Measurements from ENCODE around the gene PGGT1B.
A peak's percentile ranks its signal among the peaks of the same experiment; 100 is the strongest.

PGGT1B gene

DNA sequence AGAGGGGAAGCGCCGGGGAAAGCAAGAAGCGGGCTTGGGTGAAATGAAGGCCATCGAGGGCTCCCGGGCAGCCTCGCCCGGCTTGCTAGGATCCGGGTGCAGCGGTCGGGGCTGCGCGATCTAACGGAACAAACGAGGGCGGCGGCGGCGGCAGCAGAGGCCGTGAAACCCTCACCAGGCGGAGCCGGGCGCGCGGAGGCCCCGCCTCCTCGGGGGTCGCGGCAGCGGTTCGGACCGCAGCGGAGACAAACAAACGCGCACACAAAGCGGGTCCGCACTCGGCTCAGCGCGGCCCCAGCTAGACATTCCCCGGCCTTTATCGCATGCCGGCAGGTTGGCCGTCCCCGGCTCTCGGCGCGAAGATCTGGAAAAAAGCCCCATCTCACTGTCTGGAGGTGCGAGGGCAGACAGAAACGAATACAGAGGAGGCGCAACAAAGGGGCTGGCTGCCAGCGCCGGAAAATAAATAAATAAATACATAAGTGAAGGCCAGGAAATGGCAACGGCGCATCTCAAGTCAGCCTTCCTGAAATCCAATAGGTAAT, 82.4 kb downstream of the PGGT1B start:
- H3K27me3 ChIP-seq (ENCODE audit: insufficient read depth, low read length), result peaks cover 36% of the 10 kb centered on the region
- H3K9ac ChIP-seq (ENCODE audit: low read length), result no peak overlapping the region
- H2BK5ac ChIP-seq (ENCODE audit: low read depth, low read length, poor library complexity), result no peak overlapping the region
- H4K8ac ChIP-seq (ENCODE audit: low read depth, low read length), result no peak overlapping the region
- peak in 1 of 2 donors; percentile 33 for DNase-seq
- no peaks in the 10 kb centered on the region for H3K79me1 ChIP-seq (ENCODE audit: low read length)
- no peak overlapping the region for H3K27ac ChIP-seq (ENCODE audit: low read depth, low read length)
- no peak overlapping the region for H3K18ac ChIP-seq (ENCODE audit: low read length)
- peak overlapping the region; percentile 27 for H3K4me3 ChIP-seq (ENCODE audit: low read depth, low read length)
- peak overlapping the region; percentile 68 for H3K4me2 ChIP-seq (ENCODE audit: low read length)
- no peak overlapping the region for H3K4ac ChIP-seq (ENCODE audit: low read depth, low read length)
- no peak overlapping the region for H3K14ac ChIP-seq (ENCODE audit: low read length)
- peak overlapping the region; percentile 43 for H2AFZ ChIP-seq (ENCODE audit: insufficient read depth, low read length, poor library complexity)
- H3K9me3 ChIP-seq (ENCODE audit: insufficient read depth, low read depth, low read length), result peaks cover 6% of the 10 kb centered on the region
- no peaks in the 10 kb centered on the region for H3K79me2 ChIP-seq (ENCODE audit: control insufficient read depth, insufficient read depth, low read length, poor library complexity)
- H2AK5ac ChIP-seq (ENCODE audit: low read length), result no peak overlapping the region
- no peaks in the 10 kb centered on the region for H3K36me3 ChIP-seq (ENCODE audit: control insufficient read depth in 1 of 2, insufficient read depth in 2 of 2, low read length in 2 of 2)
- H3K23ac ChIP-seq (ENCODE audit: low read length), result no peak overlapping the region
- H2BK120ac ChIP-seq (ENCODE audit: insufficient read depth, low read length, poor library complexity), result no peak overlapping the region
- no peak overlapping the region for H4K12ac ChIP-seq (ENCODE audit: low read depth, low read length)
- no CpG with 5 or more reads among the region's 54 CpGs for WGBS (ENCODE audit: extremely low coverage, insufficient coverage, insufficient read length)
- no peak overlapping the region for H2BK12ac ChIP-seq (ENCODE audit: low read length)
- H4K91ac ChIP-seq (ENCODE audit: low read depth, low read length), result no peak overlapping the region
- H3K4me1 ChIP-seq (ENCODE audit: control insufficient read depth in 1 of 2, insufficient read depth in 2 of 2, low read length in 2 of 2), result peaks cover 4 to 11% of the 10 kb centered on the region in 2 experiments

GRCh38 chr5:115179394-115180164, 83.1 kb downstream of the PGGT1B start:
- no peak overlapping the region for H2BK12ac ChIP-seq (ENCODE audit: low read length)
- H3K4me1 ChIP-seq (ENCODE audit: control insufficient read depth in 1 of 2, insufficient read depth in 2 of 2, low read length in 2 of 2), result peaks cover 4 to 11% of the 10 kb centered on the region in 2 experiments
- no peak overlapping the region for H3K9ac ChIP-seq (ENCODE audit: low read length)
- H3K79me1 ChIP-seq (ENCODE audit: low read length), result no peaks in the 10 kb centered on the region
- no peak overlapping the region for H3K4ac ChIP-seq (ENCODE audit: low read depth, low read length)
- no peak overlapping the region for H4K12ac ChIP-seq (ENCODE audit: low read depth, low read length)
- H2BK120ac ChIP-seq (ENCODE audit: insufficient read depth, low read length, poor library complexity), result no peak overlapping the region
- H3K27me3 ChIP-seq (ENCODE audit: insufficient read depth, low read length), result peaks cover 36% of the 10 kb centered on the region
- no CpG with 5 or more reads among the region's 56 CpGs for WGBS (ENCODE audit: extremely low coverage, insufficient coverage, insufficient read length)
- H3K9me3 ChIP-seq (ENCODE audit: insufficient read depth, low read depth, low read length), result peaks cover 6% of the 10 kb centered on the region
- peak overlapping the region; percentile 68 for H3K4me2 ChIP-seq (ENCODE audit: low read length)
- H3K18ac ChIP-seq (ENCODE audit: low read length), result no peak overlapping the region
- H4K8ac ChIP-seq (ENCODE audit: low read depth, low read length), result no peak overlapping the region
- H2AFZ ChIP-seq (ENCODE audit: insufficient read depth, low read length, poor library complexity), result peak overlapping the region; percentile 43
- peak overlapping the region; percentile 27 for H3K4me3 ChIP-seq (ENCODE audit: low read depth, low read length)
- no peaks in the 10 kb centered on the region for H3K79me2 ChIP-seq (ENCODE audit: control insufficient read depth, insufficient read depth, low read length, poor library complexity)
- H4K91ac ChIP-seq (ENCODE audit: low read depth, low read length), result no peak overlapping the region
- H3K23ac ChIP-seq (ENCODE audit: low read length), result no peak overlapping the region
- peak; percentile 21 to 55 for DNase-seq
- no peak overlapping the region for H3K27ac ChIP-seq (ENCODE audit: low read depth, low read length)
- no peaks in the 10 kb centered on the region for H3K36me3 ChIP-seq (ENCODE audit: control insufficient read depth in 1 of 2, insufficient read depth in 2 of 2, low read length in 2 of 2)
- H3K14ac ChIP-seq (ENCODE audit: low read length), result no peak overlapping the region
- no peak overlapping the region for H2AK5ac ChIP-seq (ENCODE audit: low read length)
- H2BK5ac ChIP-seq (ENCODE audit: low read depth, low read length, poor library complexity), result no peak overlapping the region

DNA sequence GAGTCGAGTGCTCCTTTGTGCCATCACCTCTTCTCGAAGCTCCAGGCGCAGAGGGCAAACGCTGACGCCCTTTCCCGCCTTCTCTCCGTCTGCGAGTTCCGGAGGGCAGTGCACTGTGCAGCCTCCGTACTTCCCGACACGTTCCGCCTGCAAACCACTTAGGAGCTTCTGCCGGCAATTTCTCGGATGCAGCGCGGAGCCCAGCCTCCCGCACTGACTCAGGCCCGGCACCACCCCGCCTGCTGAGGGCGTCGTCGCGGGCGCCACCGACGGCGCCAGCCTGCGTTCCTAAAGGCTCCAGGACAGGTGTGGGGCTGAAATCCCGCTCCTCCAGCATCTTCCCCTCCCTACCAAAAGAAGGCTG, 83.7 kb downstream of the PGGT1B start:
- Histone ChIP-seq H3K4ac (ENCODE audit: low read depth, low read length) (no peak overlapping the region), H4K8ac (ENCODE audit: low read depth, low read length) (no peak overlapping the region), H2BK12ac (ENCODE audit: low read length) (no peak overlapping the region), H3K9ac (ENCODE audit: low read length) (no peak overlapping the region), H2BK5ac (ENCODE audit: low read depth, low read length, poor library complexity) (no peak overlapping the region), H3K27ac (ENCODE audit: low read depth, low read length) (no peak overlapping the region), H4K91ac (ENCODE audit: low read depth, low read length) (no peak overlapping the region), H3K23ac (ENCODE audit: low read length) (no peak overlapping the region), H3K14ac (ENCODE audit: low read length) (no peak overlapping the region), H3K9me3 (ENCODE audit: insufficient read depth, low read depth, low read length) (peaks cover 6% of the 10 kb centered on the region), H3K79me1 (ENCODE audit: low read length) (no peaks in the 10 kb centered on the region), H3K27me3 (ENCODE audit: insufficient read depth, low read length) (peaks cover 36% of the 10 kb centered on the region), H4K12ac (ENCODE audit: low read depth, low read length) (no peak overlapping the region), H2AK5ac (ENCODE audit: low read length) (no peak overlapping the region), H3K79me2 (ENCODE audit: control insufficient read depth, insufficient read depth, low read length, poor library complexity) (no peaks in the 10 kb centered on the region), H2AFZ (ENCODE audit: insufficient read depth, low read length, poor library complexity) (no peak overlapping the region), H3K36me3 (ENCODE audit: control insufficient read depth in 1 of 2, insufficient read depth in 2 of 2, low read length in 2 of 2) (no peaks in the 10 kb centered on the region), H3K4me3 (ENCODE audit: low read depth, low read length) (no peak overlapping the region), H3K18ac (ENCODE audit: low read length) (no peak overlapping the region), H2BK120ac (ENCODE audit: insufficient read depth, low read length, poor library complexity) (no peak overlapping the region), H3K4me1 (ENCODE audit: control insufficient read depth in 1 of 2, insufficient read depth in 2 of 2, low read length in 2 of 2) (peaks cover 4 to 11% of the 10 kb centered on the region in 2 experiments), H3K4me2 (ENCODE audit: low read length) (peak overlapping the region; percentile 68)
- no CpG with 5 or more reads among the region's 30 CpGs for WGBS (ENCODE audit: extremely low coverage, insufficient coverage, insufficient read length)
- DNase-seq, result no peak

DNA sequence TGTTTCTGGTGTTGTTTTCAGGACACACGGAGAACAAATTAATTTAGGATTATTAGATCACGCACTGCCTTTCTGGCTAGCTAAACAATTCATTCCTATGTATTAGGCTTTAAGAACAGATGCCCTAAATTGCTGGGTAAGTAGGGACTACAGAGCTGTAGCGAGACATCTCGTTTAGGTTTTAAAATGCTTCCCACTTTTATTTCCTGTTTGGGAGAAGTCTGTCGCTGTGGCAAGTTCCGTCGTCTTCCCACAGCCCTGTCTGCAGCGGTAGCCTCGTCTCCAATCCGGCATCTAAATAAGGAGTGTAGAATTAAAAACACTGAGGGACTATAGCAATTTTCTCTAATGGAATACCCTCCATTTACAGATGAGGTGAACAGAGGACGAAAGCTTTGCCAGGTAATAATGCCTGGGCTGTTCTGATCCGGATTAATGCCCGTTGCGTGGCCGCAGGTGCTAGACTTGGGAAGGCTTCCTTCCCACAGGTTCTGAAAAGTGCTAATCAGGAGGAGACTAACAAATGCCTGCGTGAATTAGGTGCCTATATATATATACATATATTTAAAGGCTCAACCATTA, 91.7 kb downstream of the PGGT1B start:
- H3K4ac ChIP-seq (ENCODE audit: low read depth, low read length), result no peak overlapping the region

More for the DNA sequence above, 91.7 kb downstream of the PGGT1B start:
- no peak overlapping the region for H4K8ac ChIP-seq (ENCODE audit: low read depth, low read length)
- no peak overlapping the region for H2BK120ac ChIP-seq (ENCODE audit: insufficient read depth, low read length, poor library complexity)
- H2AK5ac ChIP-seq (ENCODE audit: low read length), result no peak overlapping the region
- H2AFZ ChIP-seq (ENCODE audit: insufficient read depth, low read length, poor library complexity), result no peak overlapping the region
- no peak overlapping the region for H3K23ac ChIP-seq (ENCODE audit: low read length)
- no peak overlapping the region for H3K27ac ChIP-seq (ENCODE audit: low read depth, low read length)
- no peak overlapping the region for H3K14ac ChIP-seq (ENCODE audit: low read length)
- H2BK5ac ChIP-seq (ENCODE audit: low read depth, low read length, poor library complexity), result no peak overlapping the region
- peak in 1 of 2 donors; percentile 2 for DNase-seq
- peaks cover 12 to 13% of the 10 kb centered on the region in 2 experiments for H3K4me1 ChIP-seq (ENCODE audit: control insufficient read depth in 1 of 2, insufficient read depth in 2 of 2, low read length in 2 of 2)
- H3K9ac ChIP-seq (ENCODE audit: low read length), result no peak overlapping the region
- H3K79me2 ChIP-seq (ENCODE audit: control insufficient read depth, insufficient read depth, low read length, poor library complexity), result no peaks in the 10 kb centered on the region
- no peaks in the 10 kb centered on the region for H3K36me3 ChIP-seq (ENCODE audit: control insufficient read depth in 1 of 2, insufficient read depth in 2 of 2, low read length in 2 of 2)
- H3K18ac ChIP-seq (ENCODE audit: low read length), result no peak overlapping the region
- no peak overlapping the region for H4K12ac ChIP-seq (ENCODE audit: low read depth, low read length)
- H3K4me3 ChIP-seq (ENCODE audit: low read depth, low read length), result no peak overlapping the region
- WGBS (ENCODE audit: extremely low coverage, insufficient coverage, insufficient read length), result no CpG with 5 or more reads among the region's 16 CpGs
- peaks cover 10% of the 10 kb centered on the region for H3K9me3 ChIP-seq (ENCODE audit: insufficient read depth, low read depth, low read length)
- H3K79me1 ChIP-seq (ENCODE audit: low read length), result no peaks in the 10 kb centered on the region
- H3K4me2 ChIP-seq (ENCODE audit: low read length), result peak overlapping the region; percentile 98
- no peak overlapping the region for H2BK12ac ChIP-seq (ENCODE audit: low read length)
- H4K91ac ChIP-seq (ENCODE audit: low read depth, low read length), result no peak overlapping the region
- peaks cover 18% of the 10 kb centered on the region for H3K27me3 ChIP-seq (ENCODE audit: insufficient read depth, low read length)

Measured in trophoblast cell (in vitro differentiated cells and primary cell).